ENCODE results near the gene MPI. TPM values are rescaled to one million over a fixed set of nuclear protein-coding genes. Genes with fewer than 3 reads are reported as not detected.

The MPI gene
- total RNA-seq, 2 donors from 2014 or later: 50.7 to 68.0 TPM

DNA sequence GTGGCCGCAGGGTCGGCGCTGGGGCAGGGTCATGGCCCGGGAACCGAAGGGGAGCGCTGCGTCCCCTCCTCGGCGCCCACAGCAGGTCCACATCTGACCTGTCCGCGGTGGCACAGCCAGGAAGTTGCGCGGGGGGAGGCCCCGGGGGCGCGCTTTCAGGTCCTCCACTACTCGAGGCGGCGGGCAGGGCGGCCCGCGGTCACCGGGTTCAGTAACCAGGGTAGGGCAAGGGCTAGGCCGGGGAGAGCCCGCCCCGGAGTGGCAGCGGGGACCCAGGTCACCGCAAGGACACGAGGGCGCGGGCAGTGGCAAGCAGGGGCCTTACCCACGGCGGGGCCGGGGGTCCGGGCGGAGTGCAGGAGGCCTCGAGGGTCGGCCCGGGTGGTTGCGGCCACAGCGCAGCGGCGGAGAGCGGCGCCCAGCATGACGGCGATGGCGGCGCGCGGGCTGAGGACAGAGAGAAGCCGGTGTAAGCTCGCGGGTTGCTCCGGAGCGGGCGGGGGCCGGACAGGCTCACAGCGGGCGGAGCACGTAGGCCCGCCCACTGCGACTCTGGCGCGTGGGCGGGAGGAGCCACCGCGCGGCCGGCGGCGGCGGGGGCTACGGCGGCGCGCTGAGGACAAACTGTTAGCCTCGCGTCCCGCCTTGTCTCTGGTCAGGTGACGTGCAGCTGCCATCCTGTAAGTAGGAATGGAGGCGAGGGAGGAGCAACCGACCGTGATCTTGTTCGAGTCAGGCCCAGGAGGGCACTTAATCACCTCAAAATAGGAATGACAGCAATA is 47.9 kb downstream of the MPI start, which contains the start of gene COX5A:
Gene COX5A (minus strand): TSS at position 484 of the 782 bp plus-strand sequence. CDS start 59 bp downstream, at position 425.
- Histone ChIP-seq H3K27ac (peak within 1 kb of the TSS; percentile 94), H3K36me3 (no peaks in the 10 kb centered on the region), H3K9me3 (no peaks in the 10 kb centered on the region), H3K27me3 (no peaks in the 10 kb centered on the region), H3K9ac (ENCODE audit: low read depth in 2 of 2, low read length in 2 of 2) (peak within 1 kb of the TSS; percentile 96 to 97), H3K4me3 (peak within 1 kb of the TSS; percentile 72), H3K4me1 (peaks cover 12% of the 10 kb centered on the region)
- TF ChIP-seq, protein P1, sequence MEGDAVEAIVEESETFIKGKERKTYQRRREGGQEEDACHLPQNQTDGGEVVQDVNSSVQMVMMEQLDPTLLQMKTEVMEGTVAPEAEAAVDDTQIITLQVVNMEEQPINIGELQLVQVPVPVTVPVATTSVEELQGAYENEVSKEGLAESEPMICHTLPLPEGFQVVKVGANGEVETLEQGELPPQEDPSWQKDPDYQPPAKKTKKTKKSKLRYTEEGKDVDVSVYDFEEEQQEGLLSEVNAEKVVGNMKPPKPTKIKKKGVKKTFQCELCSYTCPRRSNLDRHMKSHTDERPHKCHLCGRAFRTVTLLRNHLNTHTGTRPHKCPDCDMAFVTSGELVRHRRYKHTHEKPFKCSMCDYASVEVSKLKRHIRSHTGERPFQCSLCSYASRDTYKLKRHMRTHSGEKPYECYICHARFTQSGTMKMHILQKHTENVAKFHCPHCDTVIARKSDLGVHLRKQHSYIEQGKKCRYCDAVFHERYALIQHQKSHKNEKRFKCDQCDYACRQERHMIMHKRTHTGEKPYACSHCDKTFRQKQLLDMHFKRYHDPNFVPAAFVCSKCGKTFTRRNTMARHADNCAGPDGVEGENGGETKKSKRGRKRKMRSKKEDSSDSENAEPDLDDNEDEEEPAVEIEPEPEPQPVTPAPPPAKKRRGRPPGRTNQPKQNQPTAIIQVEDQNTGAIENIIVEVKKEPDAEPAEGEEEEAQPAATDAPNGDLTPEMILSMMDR (IDR thresholded peaks at IDR 0.05): no peak
- DNase-seq: peak; percentile 93
- intact Hi-C loops (cut with DNase I): loop anchor here (5.0 kb wide), 1 partner anchor 35 kb away; no protein-coding TSS in a partner anchor

DNA sequence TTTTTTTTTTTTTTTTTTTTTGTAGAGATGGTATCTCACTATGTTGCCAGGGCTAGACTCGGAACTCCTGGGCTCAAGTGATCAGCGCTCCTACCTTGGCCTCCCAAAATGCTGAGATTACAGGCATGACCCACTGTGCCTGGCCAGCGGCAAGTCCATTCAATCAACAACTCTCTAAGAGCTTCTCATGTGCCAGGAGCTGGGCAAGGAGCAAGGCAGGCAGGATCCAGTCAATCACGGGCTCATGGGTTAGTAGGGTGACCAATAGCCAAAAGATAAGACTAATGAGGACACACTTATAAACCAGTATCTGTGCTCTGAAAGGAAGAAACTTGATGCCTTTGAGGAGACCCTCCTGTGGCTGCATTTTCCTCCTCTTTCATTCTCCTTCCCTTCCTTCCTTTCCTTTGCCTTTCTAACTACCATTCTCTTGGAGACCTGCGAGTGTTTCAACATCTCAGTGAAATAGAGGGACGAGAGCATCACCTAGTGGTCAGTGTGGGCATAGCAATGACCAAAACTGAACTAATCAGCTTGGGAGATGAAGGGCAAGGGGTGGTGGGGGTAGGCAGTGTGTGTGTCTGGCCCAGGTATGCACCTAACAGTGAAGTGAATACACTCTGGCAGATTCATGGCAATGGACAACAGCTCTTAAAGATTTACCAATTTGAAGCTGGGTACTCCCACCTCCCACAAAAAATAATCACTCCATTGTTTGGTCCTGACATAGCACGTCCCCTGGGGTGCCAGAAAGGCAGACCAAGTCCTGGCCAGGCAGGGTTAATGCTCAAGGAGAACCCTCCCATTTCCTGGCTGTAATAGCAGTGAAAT is 60.5 kb downstream of the MPI start:
- Histone ChIP-seq H3K27ac (no peak overlapping the region), H3K9ac (ENCODE audit: low read depth in 2 of 2, low read length in 2 of 2) (no peak overlapping the region), H3K9me3 (no peaks in the 10 kb centered on the region), H3K4me1 (peaks cover 3% of the 10 kb centered on the region), H3K36me3 (no peaks in the 10 kb centered on the region), H3K27me3 (no peaks in the 10 kb centered on the region), H3K4me3 (no peak overlapping the region)
- TF ChIP-seq, protein P1 (IDR thresholded peaks at IDR 0.05): peak; percentile 96
- DNase-seq: peak; percentile 87
- intact Hi-C loops (cut with DNase I): loop anchor here (2.0 to 10.0 kb wide), 3 partner anchors 48 to 315 kb away; no protein-coding TSS in a partner anchor

- H3K4me1 ChIP-seq: peaks cover 8% of the 10 kb centered on the region
- intact Hi-C loops (cut with DNase I): loop anchor here (2.0 to 10.0 kb wide), 3 partner anchors 49 to 316 kb away; no protein-coding TSS in a partner anchor
- TF ChIP-seq, protein P1 (IDR thresholded peaks at IDR 0.05): no peak
Observed at GRCh38 chr15:74951006-74951405, 61.2 kb downstream of the MPI start.

More at GRCh38 chr15:74951006-74951405, 61.2 kb downstream of the MPI start:
- H3K9ac ChIP-seq (ENCODE audit: low read depth in 2 of 2, low read length in 2 of 2): no peak overlapping the region
- H3K9me3 ChIP-seq: no peaks in the 10 kb centered on the region
- H3K27ac ChIP-seq: no peak overlapping the region
- H3K4me3 ChIP-seq: no peak overlapping the region
- no peak for DNase-seq
- no peaks in the 10 kb centered on the region for H3K27me3 ChIP-seq
- no peaks in the 10 kb centered on the region for H3K36me3 ChIP-seq

Small RNA genes lying within 50 kb of the gene (microRNA-seq; reads per million reads assigned to microRNA genes)
- 2.2 reads per million for gene MIR6882

Other genes starting within 250 kb of the MPI start
- gene EDC3, start 194.0 kb upstream of the MPI start, total RNA-seq: 10 to 100 TPM; 21.3 to 32.7 TPM
- not detected for gene CYP1A1, start 164.5 kb upstream of the MPI start, total RNA-seq
- not detected for gene CYP1A2, start 141.2 kb upstream of the MPI start, total RNA-seq
- 100 to 1,000 TPM in 1 of 2 donors, 10 to 100 TPM in 1; 64.3 to 126 TPM for gene CSK, start 108.0 kb upstream of the MPI start, total RNA-seq
- not detected for gene LMAN1L, start 77.2 kb upstream of the MPI start, total RNA-seq
- not detected for gene CPLX3, start 63.4 kb upstream of the MPI start, total RNA-seq
- 10 to 100 TPM; 45.6 to 50.7 TPM for gene ULK3, start 46.9 kb upstream of the MPI start, total RNA-seq
- 100 to 1,000 TPM; 152 to 204 TPM for gene SCAMP2, start 16.7 kb upstream of the MPI start, total RNA-seq
- gene FAM219B, start 16.8 kb downstream of the MPI start, total RNA-seq: 10 to 100 TPM; 44.7 to 54.2 TPM
- 100 to 1,000 TPM; 563 to 623 TPM for gene COX5A, start 48.0 kb downstream of the MPI start, total RNA-seq
- gene RPP25, start 66.7 kb downstream of the MPI start, total RNA-seq: 10 to 100 TPM in 1 of 2 donors, 1 to 10 TPM in 1; 7.8 to 25.5 TPM
- gene SCAMP5, start 105.5 kb downstream of the MPI start, total RNA-seq: 10 to 100 TPM in 1 of 2 donors, 1 to 10 TPM in 1; 4.9 to 24.9 TPM
- 10 to 100 TPM; 10.1 to 23.1 TPM for gene PPCDC, start 133.5 kb downstream of the MPI start, total RNA-seq